Liver (tissue), 9 donors: Measurements from ENCODE around the gene BEX5. TPM values are rescaled to one million over a fixed set of nuclear protein-coding genes. Genes with fewer than 3 reads are reported as not detected.
"Not testable (repeated sequence)": the region's sequence is repeated elsewhere in the genome, so short reads cannot be mapped to it uniquely, and the experiment has no call there.

ENCODE experiments used
- DNase-seq: peaks from one replicate; pipeline ENCODE4 v3.0.0-alpha.2; 2017; ENCODE audit warnings: low spot score
- H3K27ac ChIP-seq, 2 donors: one replicate each; pipeline ENCODE4 v1.7.0; 2013; ENCODE audit warnings: inconsistent platforms in 2 of 2, low read length in 2 of 2, control low read depth in 1 of 2, low read depth in 1 of 2, mild to moderate bottlenecking in 1 of 2
- H3K27me3 ChIP-seq, 4 donors: one replicate each; pipeline versions ENCODE4 v1.6.1 to v1.7.0; 2013; ENCODE audit warnings: low read length in 3 of 4, inconsistent platforms in 1 of 4, mild to moderate bottlenecking in 1 of 4, moderate library complexity in 1 of 4; ENCODE audit not compliant: control insufficient read depth in 4 of 4, insufficient read depth in 4 of 4
- H3K36me3 ChIP-seq, 4 donors: one replicate each; pipeline versions ENCODE4 v1.6.1 to v1.7.0; 2013; ENCODE audit warnings: low read length in 3 of 4, mild to moderate bottlenecking in 3 of 4, low read depth in 1 of 4, moderate library complexity in 1 of 4; ENCODE audit not compliant: control insufficient read depth in 4 of 4, insufficient read depth in 3 of 4
- H3K4me1 ChIP-seq, 4 donors: one replicate each; pipeline versions ENCODE4 v1.6.1 to v1.7.0; 2013; ENCODE audit warnings: low read length in 3 of 4, mild to moderate bottlenecking in 3 of 4, moderate library complexity in 1 of 4; ENCODE audit not compliant: control insufficient read depth in 4 of 4, insufficient read depth in 4 of 4
- H3K4me3 ChIP-seq, 3 donors: one replicate each; pipeline versions ENCODE4 v1.6.1 to v1.7.0; 2013; ENCODE audit warnings: low read length in 3 of 3, control low read depth in 1 of 3, low read depth in 1 of 3, mild to moderate bottlenecking in 1 of 3
- H3K9ac ChIP-seq, 2 donors: one replicate each; pipeline ENCODE4 v1.7.0; 2013; ENCODE audit warnings: low read length in 2 of 2, mild to moderate bottlenecking in 2 of 2, moderate library complexity in 2 of 2, control low read depth in 1 of 2, low read depth in 1 of 2
- H3K9me3 ChIP-seq, 4 donors: one replicate each; pipeline versions ENCODE4 v1.6.1 to v1.7.0; 2013; ENCODE audit warnings: low read length in 3 of 4; ENCODE audit not compliant: control insufficient read depth in 4 of 4
- ATF3 ChIP-seq: IDR thresholded peaks from 2 replicates; pipeline ENCODE4 v1.6.1; 2016; ENCODE audit warnings: antibody characterized with exemption
- CTCF ChIP-seq: fragments of 150-350 bp; IDR thresholded peaks from 2 replicates; pipeline ENCODE4 v1.5.1; 2017; ENCODE audit warnings: improper control_type of control experiment, low read depth, low read length; ENCODE audit not compliant: missing input control
- EGR1 ChIP-seq, 2 donors: IDR thresholded peaks; 2 replicates each; pipeline ENCODE4 v1.6.1; 2016 to 2018; ENCODE audit warnings: antibody characterized with exemption in 2 of 2, low read depth in 2 of 2
- FOXA1 ChIP-seq: IDR thresholded peaks from 2 replicates; pipeline ENCODE4 v1.6.1; 2016; ENCODE audit warnings: antibody characterized with exemption
- GABPA ChIP-seq, 2 donors: IDR thresholded peaks in 1 of 2; conservative IDR thresholded peaks in 1 of 2; 2 replicates each; pipeline ENCODE4 v1.6.1; 2016; ENCODE audit warnings: antibody characterized with exemption in 2 of 2, mild to moderate bottlenecking in 1 of 2, moderate library complexity in 1 of 2
- HNF4A ChIP-seq, 2 donors: conservative IDR thresholded peaks; 2 replicates each; pipeline ENCODE4 v1.6.1; 2016; ENCODE audit warnings: antibody characterized with exemption in 2 of 2, mild to moderate bottlenecking in 2 of 2
- JUND ChIP-seq, 2 donors: IDR thresholded peaks; 2 replicates each; pipeline ENCODE4 v1.6.1; 2016; ENCODE audit warnings: antibody characterized with exemption in 2 of 2
- MAX ChIP-seq: IDR thresholded peaks from 2 replicates; pipeline ENCODE4 v1.6.1; 2016; ENCODE audit warnings: antibody characterized with exemption
- NR2F2 ChIP-seq: IDR thresholded peaks from 2 replicates; pipeline ENCODE4 v1.6.1; 2016; ENCODE audit warnings: antibody characterized with exemption
- RAD21 ChIP-seq, 2 donors: IDR thresholded peaks; 2 replicates each; pipeline ENCODE4 v1.6.1; 2016; ENCODE audit warnings: antibody characterized with exemption in 2 of 2, mild to moderate bottlenecking in 2 of 2
- REST ChIP-seq: IDR thresholded peaks from 2 replicates; pipeline ENCODE4 v1.6.1; 2016; ENCODE audit warnings: antibody characterized with exemption, mild to moderate bottlenecking
- TAF1 ChIP-seq: conservative IDR thresholded peaks from 2 replicates; pipeline ENCODE4 v1.6.1; 2016; ENCODE audit warnings: antibody characterized with exemption, mild to moderate bottlenecking
- WGBS: extraction: QIAGEN DNeasy Blood & Tissue Kit; methylation state at CpG from one replicate; pipeline ENCODE4 v1.1.7; 2013; 5-methylcytosine and 5-hydroxymethylcytosine counted together
- polyA plus RNA-seq, 2 donors: library from polyadenylated mRNA; stranded (reverse) in 1 of 2; unstranded in 1 of 2; fragments of 200-250 nt in 1 of 2; fragments of >200 nt in 1 of 2; fragmentation: Nextera tagmentation in 1 of 2; extraction: Ambion mirVana in 1 of 2; gene quantifications; one replicate each; pipeline versions ENCODE4 v1.2.1 to v1.2.3, GENCODE V29; 2013 to 2015
- total RNA-seq, 2 donors: library from RNA; depleted of rRNA; stranded (reverse); fragments of >200 nt; gene quantifications; one replicate each; pipeline ENCODE4 v1.2.3, GENCODE V29; 2014
- donor health status: healthy.
- donor health status: healthy.
- donor health status: healthy.
- donor health status: healthy.
- donor health status: healthy.

The BEX5 gene
- total and polyA plus RNA-seq, 4 donors: 0.09 to 1.4 (median 0.56) TPM

- 5% methylated on average over 11 of the region's 11 CpGs for WGBS
- H3K4me3 ChIP-seq: no peak overlapping the region
- TF ChIP-seq MAX: no peak
- TF ChIP-seq TAF1: no peak
Measured at GRCh38 chrX:102154218-102154860, 1.4 kb downstream of the BEX5 start.

GRCh38 chrX:102142274-102142673 lies 13.5 kb downstream of the BEX5 start, which contains the start of gene TCEAL6:
Gene TCEAL6 (minus strand): TSS chrX:102142481.
- 8% methylated on average over 26 of the region's 31 CpGs for WGBS
- not testable (repeated sequence) for H3K36me3 ChIP-seq, DNase-seq, H3K4me3 ChIP-seq, H3K27ac ChIP-seq, H3K4me1 ChIP-seq, H3K9me3 ChIP-seq, H3K27me3 ChIP-seq, H3K9ac ChIP-seq

More at GRCh38 chrX:102154218-102154860, 1.4 kb downstream of the BEX5 start:
- peaks cover 0 to 2% (median 0%) of the 10 kb centered on the region in 4 donors for H3K9me3 ChIP-seq
- H3K4me1 ChIP-seq: peaks cover 0 to 3% (median 0%) of the 10 kb centered on the region in 4 donors
- peaks cover 0 to 4% (median 0%) of the 10 kb centered on the region in 4 donors for H3K27me3 ChIP-seq
- no peak for DNase-seq
- no peak overlapping the region for H3K9ac ChIP-seq
- H3K27ac ChIP-seq: no peak overlapping the region
- H3K36me3 ChIP-seq: no peaks in the 10 kb centered on the region

- not testable (repeated sequence) for H3K9ac ChIP-seq, DNase-seq, H3K36me3 ChIP-seq, H3K27ac ChIP-seq, H3K4me1 ChIP-seq, H3K9me3 ChIP-seq, H3K27me3 ChIP-seq, H3K4me3 ChIP-seq
- WGBS: 18% methylated on average over 19 of the region's 19 CpGs
Measured at GRCh38 chrX:102141631-102142030, 14.1 kb downstream of the BEX5 start.

GRCh38 chrX:102140876-102141275 lies 14.9 kb downstream of the BEX5 start:
- not testable (repeated sequence) for H3K9ac ChIP-seq, H3K9me3 ChIP-seq, H3K4me1 ChIP-seq, H3K36me3 ChIP-seq, H3K27me3 ChIP-seq, H3K4me3 ChIP-seq, DNase-seq, H3K27ac ChIP-seq
- 52% methylated on average over 16 of the region's 16 CpGs for WGBS

- WGBS: 57% methylated on average over 4 of the region's 4 CpGs
- DNase-seq: no peak
- H3K9ac ChIP-seq: no peak overlapping the region
- H3K36me3 ChIP-seq: no peaks in the 10 kb centered on the region
- H3K4me3 ChIP-seq: no peak overlapping the region
- no peaks in the 10 kb centered on the region for H3K4me1 ChIP-seq
- no peaks in the 10 kb centered on the region for H3K9me3 ChIP-seq
- H3K27ac ChIP-seq: no peak overlapping the region
- H3K27me3 ChIP-seq: peaks cover 0 to 2% (median 0%) of the 10 kb centered on the region in 4 donors
- TF ChIP-seq EGR1 (IDR thresholded peaks at IDR 0.05; ENCODE audit: low read depth in 2 of 2) (no peak), TAF1 (no peak), FOXA1 (no peak), JUND (IDR thresholded peaks at IDR 0.05) (no peak), HNF4A (conservative IDR thresholded peaks at IDR 0.05) (no peak), MAX (no peak), RAD21 (IDR thresholded peaks at IDR 0.05) (no peak), CTCF (no peak), GABPA (IDR thresholded peaks at IDR 0.05 in 1 of 2, conservative IDR thresholded peaks at IDR 0.05 in 1 of 2) (no peak), NR2F2 (no peak), REST (no peak), ATF3 (no peak)
Measured at GRCh38 chrX:102138064-102138463, 17.7 kb downstream of the BEX5 start.
